Pulmonary artery endothelial cell (primary cell): Measurements from ENCODE around the gene GCNA. TPM values are rescaled to one million over a fixed set of nuclear protein-coding genes. Genes with fewer than 3 reads are reported as not detected.

ENCODE experiments used
- DNase-seq: peaks from one replicate; pipeline ENCODE4 v3.0.0-alpha.2; 2011; ENCODE audit warnings: low read depth, low spot score
- total RNA-seq: library from RNA; depleted of rRNA; stranded (reverse); fragments of >200 nt; gene quantifications from 2 replicates; pipeline ENCODE4 v1.2.3, GENCODE V29; 2014

The GCNA gene
- total RNA-seq, 1 donor from 2014 or later = 0.59 TPM

DNA sequence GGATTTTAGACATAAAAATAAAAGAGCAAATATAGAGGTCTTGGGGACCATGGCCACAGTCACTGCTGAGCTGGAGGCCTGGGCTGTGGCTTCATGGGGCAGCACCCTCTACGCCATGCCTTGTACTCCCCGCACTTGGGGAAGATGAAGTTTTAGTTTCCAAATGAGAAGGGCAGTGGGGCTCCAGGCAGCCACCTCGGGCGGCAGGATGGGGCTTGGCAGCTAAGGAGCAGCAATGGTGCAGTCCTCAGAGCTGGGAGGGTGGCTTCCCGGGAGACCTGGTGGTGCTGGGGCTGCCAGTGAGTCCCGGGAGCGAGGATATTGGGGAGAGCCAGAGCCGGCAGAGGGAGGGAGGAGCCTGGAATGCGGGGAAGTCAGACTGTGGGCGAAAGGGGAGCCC, 37.7 kb downstream of the GCNA start:
- DNase-seq = no peak

DNA sequence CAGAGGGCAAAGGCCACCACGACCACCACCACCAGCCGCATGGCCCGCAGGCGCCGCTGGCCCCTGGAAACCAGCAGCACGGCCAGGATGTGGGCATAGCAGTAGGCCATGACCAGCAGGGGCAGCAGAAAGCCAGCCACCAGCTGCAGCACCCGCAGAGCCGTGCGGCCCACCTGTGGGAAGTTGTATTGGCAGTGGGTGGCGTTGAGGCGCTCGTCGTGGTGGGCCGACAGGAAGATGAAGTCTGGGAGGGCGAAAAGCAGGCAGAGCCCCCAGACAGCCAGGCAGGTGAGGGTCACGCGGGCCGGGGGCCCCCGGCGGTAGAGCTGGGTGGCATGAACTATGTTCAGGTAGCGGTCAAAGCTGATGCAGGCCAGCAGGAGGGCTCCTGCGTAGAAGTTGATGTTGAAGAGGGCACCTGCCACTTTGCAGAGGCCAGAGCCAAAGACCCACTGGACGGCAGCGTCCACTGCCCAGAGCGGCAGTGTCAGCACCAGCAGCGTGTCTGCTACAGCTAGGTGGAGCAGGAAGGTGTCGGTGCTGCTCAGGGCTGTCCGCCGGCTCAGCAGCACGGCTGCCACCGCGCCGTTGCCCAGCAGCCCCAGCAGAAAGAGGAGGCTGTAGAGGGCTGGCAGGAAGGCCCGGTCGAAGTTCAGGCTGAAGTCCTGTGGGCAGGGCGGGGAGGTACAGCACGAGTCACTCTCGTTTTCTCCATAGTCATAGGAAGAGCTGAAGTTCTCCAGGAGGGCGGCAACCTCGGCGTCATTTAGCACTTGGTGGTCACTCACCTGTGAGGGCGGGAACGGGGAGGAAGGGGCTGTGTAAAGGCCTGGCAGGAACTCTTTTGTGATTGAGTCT, 38.7 kb downstream of the GCNA start:
- no peak for DNase-seq

DNA sequence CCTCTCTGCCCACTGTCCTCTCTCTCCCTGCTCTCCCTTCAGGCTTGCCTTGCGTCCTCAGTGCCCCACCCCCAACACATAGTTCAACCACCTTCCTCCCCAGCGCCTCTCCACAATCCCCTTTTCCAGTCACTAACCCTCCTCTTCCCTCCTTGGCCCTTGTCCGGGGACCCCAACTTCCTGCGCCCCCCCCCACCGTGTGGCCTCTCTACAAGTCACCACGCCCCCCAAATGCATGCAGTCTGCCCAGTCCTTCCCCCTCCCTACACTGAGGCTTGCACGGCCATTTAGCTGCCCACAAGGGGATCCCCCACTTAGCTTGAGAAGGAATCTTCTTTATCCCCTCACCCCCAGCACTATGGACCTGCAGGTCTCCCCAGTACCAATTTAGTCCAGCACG, 39.5 kb downstream of the GCNA start:
- DNase-seq = no peak

DNA sequence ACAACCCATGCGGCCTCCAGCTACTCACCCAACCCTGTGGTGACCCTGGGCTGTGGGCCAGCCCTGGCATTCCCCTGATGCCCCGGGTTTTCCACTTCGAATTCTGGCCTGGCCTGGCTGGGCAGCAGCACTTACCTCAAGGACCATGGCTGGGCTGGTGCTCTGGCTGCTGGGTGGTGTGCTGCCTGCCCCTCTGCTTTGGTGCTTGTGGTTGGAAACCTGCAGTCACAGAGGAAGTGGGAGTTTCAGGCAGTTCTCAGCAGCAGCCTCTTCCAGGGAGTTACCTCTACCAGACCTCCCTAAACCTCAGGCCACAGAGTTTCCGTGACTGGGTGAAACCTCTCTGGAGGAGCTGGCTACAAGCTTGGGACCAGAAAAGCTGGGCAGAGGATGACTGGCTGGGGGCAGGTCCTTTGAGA, 40.1 kb downstream of the GCNA start, which contains the start of gene CXCR3:
Gene CXCR3 (minus strand): TSS at position 209 of the 419 bp plus-strand sequence. CDS start 62 bp downstream, at position 147.
- no peak for DNase-seq

DNA sequence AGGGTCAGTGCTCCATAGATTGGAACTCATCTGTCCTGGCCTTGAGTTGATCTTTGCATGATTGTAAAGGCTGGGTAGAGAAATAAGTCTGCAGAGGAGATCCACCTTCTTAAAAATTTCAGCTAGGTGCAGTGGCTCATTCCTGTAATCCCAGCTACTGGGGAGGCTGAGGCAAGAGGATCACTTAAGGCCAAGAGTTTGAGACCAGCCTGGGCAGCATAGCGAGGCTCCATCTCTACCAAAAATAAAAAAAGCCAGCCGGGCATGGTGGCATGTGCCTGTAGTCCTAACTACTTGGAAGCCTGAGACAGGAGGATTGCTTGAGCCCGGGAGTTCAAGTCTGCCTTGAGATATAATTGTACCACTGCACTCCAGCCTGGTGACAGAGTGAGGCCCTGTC, 40.5 kb downstream of the GCNA start:
- DNase-seq = no peak

DNA sequence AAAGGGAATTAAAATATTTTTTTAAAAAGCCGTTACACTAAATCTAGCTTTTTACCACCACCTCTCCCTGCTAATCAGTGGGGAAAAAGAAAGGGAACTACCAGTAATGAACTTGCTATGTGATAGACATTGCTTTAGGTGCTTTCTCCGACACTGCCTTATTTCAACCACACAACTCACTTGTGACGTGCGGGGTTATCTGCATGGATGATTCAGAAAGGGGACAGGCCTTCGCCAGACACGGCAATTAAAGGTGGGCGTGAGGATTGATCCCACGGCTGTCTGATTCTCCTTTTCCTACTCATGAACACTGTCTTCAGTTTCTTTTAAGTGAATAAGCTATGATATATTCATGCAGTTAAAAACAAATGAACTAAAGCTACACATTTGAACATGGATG, 41.0 kb downstream of the GCNA start:
- no peak for DNase-seq

DNA sequence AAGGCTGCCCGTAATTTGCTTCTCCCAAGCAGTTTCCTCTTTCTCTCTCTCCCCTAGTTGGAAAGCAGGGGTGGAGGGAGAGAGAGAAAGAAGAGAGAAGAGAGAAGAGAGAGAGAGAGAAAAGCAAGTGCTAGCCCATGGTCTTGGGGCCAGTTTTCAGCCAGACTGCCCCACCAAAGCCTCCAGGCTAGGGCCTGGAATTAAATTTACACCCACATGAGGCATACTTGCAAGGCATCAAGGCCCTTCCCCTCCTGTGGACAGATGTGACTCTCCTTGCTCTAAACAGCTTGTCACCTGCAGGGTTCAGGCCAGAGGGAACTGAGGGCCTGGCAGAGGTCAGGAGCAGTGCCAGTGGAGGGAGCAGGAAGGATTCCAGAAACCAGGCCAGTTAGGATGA, 41.7 kb downstream of the GCNA start:
- no peak for DNase-seq

DNA sequence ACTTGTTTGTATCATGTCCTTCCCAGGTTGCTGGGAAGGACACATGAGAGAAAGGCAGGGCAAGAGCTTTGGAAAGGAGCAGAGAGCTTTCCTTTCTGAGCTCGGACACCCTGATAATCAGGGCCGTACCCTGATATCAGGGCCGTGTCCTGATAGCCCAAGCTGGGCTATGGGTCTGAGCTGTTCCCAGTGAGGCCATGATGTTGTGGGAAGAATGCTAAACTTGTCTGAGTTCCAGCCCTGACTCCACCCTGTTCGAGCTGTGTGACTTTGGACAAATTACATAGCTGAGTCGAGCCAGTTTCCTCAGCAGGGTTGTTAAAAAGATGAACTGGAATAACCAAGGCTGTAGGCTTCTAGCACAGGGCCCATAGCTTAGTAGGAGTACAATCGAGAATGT, 43.4 kb downstream of the GCNA start:
- no peak for DNase-seq

DNA sequence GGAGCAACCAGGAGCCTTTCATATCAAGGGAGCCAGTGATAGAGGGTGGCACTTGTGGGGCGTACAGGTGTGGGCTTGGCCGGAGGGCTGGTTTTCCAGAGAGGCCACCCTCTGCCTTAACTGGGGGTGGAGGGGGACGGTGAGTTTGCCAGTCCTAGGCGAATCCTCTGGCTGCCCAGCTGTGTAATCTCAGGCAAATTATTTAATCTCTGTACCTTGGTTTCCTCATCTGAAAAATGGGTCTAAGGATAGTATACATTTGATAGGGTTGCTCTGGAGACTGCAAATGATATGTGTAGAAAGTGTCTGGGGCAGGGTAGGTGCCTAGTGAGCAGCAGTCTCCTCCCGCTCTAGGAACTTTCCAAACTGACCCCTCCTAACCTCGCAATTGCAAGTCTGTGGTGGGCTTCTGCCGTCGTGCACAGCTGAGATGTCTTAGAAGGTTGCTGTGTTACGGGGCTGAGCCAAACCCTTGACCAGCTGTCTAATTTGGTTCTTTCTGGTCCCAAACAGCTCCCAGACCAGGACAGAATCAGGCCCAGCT, 43.9 kb downstream of the GCNA start:
- DNase-seq = no peak

DNA sequence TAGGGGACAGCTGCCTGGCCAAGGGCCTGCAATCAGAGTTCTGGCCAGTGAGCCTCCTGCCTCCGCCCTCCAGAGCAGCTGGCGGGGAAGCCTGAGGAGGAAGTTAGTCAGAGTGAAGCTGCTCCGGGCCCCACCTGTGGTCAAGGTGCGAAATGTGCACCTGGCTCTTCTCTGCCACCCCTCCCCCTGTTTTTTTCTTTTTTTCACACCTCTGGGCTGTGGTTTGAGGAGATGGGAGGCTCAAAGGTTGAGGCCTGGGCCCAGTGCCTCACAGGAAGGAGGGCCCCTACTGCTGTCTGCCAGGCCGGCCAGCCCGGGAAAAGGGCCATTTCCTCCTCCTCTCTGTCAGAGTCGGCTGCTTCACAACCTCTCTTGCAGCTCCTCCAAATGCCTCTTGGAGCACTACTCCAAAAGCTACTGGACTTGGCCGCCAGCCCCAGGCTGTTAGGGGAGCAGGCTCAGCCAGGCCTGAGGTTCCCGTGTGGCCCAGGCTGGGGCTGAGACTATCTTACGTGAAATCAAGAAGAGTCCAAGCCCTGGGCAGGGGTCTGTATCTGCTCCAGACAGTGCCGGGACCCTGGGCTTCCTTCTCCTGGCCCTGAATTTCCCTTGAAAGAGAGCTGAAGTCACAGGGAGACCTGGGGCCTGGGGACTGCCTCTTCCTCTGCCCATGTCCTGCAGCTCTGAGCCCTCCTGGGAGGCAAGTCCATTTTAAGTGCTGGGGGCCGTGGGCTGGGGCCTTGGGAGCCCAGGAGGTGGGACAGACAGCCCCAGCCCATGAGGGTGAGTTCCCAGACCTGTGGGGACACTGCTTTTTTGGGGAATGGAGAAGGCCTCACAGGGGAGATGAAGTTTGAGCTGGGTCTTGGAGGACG, 44.6 kb downstream of the GCNA start:
- peak; percentile 20 for DNase-seq

DNA sequence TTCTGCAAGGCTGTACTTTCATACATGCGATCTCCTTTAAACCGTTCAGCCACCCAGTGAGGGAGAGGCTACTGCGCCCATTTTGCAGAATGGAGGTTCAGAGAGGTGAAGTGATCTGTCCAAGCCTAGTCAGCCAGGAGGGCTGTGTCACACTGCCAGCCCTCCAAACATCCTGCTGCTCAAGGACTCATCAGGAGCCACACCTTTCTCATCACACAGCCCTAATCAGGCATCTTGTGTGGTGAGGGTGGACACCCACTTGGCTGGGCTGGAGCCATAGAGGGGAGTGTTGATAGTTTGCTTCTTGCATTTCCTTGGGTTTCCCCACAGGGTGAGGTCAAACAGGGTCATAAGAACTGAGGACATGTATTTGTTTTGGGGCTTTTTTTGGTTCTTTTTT, 45.5 kb downstream of the GCNA start:
- DNase-seq = no peak

DNA sequence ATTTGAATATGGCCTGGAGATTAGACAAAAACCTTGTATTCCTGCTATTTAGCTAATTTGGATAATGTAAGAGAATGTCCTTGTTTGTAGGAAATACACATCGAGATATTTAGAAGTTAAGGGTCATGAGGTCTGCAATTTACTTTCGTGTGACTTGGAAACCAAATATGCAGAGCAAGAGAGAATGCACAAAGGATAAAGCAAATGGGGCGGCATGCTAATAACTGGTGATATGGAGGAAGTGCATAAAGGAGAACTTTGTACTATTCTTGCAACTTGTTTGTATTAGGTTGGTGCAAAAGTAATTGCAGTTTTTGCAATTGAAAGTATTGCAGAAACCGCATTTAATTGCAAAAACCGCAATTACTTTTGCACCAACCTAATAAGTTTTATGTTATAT, 47.2 kb downstream of the GCNA start:
- DNase-seq = no peak

DNA sequence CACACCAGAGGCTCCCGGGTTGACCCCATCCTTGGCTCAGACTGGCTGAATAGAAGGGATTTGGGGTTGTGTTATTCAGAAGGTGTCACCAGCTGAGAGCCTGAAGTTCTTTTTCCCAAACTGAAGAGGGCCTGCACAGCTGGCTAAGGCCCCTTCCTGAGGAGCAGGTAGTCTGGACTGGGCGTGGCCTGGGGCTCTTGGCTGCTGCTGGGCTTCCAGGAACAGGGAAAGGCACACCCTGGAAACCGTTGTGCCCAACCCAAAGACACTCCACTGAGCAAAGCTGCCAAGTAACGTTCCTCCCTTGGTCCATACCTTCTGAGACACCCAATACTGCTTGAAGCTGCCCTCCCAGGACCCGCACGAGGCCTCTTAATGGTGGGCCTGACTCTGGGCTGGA, 48.3 kb downstream of the GCNA start:
- no peak for DNase-seq

DNA sequence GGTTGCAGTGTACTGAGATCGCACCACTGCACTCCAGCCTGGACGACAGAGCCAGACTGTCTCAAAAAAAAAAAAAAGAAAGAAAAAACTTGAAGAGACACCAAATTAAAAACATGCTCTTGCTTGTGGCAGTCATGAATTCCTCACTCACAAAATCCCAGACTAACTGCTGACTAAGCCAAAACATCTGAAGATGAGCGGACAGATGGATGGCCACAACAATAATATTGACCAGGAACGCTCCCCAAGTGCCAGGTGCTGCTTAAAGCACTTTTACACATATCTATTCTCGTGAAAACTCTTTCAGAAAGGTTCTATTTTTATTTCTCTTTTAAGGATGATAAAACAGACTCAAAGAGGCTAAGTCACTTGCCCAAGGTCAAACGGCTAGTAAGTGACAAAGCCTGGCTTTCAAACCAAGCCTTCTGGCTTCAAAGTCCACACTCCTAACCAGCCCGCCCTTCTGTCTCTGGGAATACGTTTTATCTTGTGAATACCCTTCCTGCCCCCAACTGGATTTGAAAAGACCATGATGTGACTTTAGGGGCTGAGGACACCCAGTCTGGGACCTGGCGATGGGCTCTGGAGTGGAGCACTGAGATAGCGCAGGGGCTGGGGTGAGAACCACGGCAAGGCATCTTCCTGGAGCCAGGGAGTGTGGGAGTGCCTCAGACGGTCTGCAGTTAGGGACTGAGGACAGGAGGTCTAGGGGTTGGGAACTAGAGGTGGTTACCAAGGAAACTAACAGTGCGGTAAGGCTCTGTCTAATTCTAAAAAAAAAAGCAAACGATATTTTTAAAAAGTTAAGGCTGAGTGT, 49.6 kb downstream of the GCNA start:
- DNase-seq = no peak

DNA sequence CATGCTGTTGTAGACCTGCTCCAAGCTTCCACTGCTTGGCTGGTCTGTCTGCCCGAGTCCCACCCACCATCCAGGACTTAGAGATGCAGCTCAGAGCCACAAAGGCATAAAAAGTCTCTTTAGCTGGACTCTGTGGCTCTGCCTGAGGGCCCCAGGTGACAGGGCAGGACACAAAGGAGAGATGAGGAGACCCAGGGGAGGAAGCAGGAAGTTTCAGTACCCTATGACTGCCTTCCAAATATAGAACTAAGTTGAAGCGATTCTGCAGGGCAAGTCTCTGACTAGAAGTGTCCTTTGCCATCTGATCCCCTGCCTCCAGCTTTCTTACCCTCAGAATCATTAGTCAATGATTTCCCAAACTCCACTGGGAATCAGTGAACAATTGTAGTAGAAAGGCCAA, 51.2 kb downstream of the GCNA start:
- DNase-seq = no peak

DNA sequence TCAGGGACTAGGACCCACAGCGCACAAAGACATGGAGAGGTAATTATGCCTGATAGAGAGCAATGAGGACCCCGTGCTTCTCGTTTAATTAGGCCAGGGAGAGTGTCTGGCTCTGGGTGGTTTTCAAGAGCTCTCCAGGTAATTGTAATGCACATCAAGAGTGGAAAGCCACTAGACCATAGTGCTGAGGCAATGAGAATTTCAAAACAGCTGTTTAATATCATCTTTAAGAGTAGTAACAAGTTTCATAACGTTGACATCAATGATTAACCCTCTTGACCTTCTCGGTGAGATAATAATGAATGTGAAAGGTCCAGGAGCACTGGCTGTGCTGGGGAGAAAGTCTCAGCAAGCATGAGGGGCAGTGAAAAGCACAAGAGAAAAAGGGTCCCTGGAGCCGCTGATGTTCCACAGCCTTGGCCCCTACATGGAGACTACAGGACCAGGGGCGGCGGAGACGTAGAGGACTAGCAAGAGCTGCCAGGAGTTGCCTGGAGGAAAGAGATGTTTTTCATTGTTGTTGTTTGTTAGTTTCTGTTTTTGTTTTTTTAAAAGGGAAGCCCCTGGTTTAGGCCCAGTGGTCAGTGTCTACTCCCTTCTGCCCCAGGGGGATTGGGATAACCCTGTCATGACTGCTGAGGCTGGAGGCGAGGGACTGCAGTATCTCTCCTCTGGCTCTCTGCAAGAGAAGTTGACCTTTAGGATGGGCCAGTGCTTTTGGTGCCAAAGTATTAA, 54.9 kb downstream of the GCNA start:
- DNase-seq = no peak

DNA sequence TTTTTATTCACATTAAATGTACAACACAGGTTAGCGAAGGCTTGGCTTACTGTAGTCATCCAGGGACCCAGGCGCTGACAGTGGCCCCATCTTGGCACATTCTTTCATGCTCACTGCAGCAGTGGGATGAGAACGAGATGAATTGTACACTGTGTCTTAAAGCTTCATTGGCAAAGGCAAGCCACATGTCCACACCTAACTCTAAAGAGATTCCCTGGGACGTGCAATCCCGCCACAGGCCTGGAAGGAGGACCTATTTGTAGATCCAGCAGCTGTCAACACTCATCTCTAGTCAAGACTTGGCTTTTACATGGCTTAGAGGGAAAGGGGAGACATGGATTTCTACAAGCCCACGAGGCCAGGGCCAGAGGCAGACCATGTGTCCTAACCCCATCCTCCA, 56.1 kb downstream of the GCNA start:
- no peak for DNase-seq

DNA sequence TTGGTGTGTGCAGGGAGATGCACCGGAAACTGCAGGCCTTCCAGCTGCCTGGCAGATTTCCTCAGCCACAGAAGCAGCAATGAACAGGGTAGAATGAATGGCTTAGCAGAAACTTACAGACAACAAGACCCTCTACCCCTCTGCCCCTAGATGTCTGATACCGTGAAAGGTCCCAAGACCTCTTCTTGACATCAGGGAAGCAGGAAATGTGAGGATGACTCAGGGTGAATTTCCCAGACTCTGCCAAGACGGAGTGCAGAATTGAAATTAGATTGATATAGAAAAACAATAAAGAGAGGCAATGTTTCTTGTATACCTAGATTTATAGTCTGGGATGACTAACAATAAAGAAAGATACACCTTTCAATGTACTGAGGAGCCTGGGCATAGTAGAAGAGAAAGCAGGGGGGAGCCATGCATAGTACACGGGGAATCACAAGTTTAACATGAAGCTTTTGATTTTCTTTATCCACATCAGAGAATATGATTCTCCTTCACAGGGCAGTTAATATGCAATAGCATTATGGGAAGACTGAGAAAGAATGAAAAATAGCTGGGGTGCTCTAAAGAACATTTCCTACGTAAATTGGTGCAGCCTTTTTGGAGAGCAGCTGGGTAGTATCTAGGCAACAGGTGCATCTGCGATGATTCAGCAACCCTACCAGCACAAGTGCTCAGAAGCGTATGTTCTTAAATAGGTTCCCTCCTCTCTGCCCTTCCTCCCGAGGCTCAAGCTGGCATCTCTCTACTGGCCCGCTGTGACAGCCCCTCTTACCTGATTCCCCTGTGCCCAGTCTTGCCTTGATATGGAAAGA, 58.4 kb downstream of the GCNA start:
- no peak for DNase-seq

DNA sequence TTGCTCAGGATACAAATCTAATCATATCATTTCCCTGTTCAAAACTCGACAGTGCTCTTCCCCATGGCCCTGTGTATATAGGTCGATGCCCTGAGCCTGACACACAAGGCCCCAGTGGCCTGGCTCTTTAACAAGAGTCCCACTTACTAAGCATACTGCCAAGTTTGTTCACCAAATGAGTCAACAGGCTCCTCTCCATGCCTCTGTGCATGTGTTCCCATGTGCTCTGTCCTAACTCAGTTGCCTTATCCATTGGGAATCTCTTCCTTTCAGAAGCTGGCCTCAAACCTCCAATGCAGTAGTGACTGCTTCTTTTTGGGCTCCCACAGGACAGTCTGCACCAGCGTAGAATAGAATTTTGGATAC, 59.0 kb downstream of the GCNA start:
- DNase-seq = no peak

DNA sequence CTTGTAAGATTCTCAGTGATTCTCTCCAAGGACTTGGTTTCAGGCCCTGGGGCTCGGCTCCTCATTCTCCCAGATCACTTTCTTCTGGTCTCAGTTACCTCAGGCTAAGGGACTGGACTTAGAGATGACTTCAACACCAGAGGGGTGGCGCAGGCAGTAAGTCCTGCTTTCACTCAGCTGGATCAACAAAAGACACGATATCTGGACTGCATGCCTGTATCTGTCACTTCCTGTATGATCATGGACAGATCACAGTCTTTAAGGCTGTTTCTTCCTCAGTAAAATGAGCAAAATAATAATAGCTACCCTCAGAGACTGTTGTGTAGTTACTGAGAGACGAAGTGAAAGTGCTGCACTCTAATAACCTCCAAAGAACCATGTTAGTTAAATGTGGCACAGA, 59.6 kb downstream of the GCNA start:
- peak; percentile 29 for DNase-seq
